IMR-90 (cell line): ENCODE measurements around the gene THOP1. TPM values are rescaled to one million over a fixed set of nuclear protein-coding genes. Genes with fewer than 3 reads are reported as not detected.

Source experiments
- ATAC-seq: fragments of 200-7000 bp; cut with Tn5 transposase; 2 replicates; pipeline ENCODE4 v1.9.1; 2020; ENCODE audit warnings: low read depth, mild to moderate bottlenecking, moderate library complexity
- BruUV-seq: library from RNA; stranded (reverse); fragments of 400-500 nt; replicated peaks from 2 replicates; lab custom pipeline; 2021; lab: Mats Ljungman, UMichigan
- CTCF ChIA-PET: fragments of 300-600 bp; formaldehyde crosslinking; extraction: SDS; loops from one replicate; lab custom pipeline; 2021; ENCODE audit warnings: antibody characterized with exemption; lab: Yijun Ruan, JAX
- POLR2A ChIA-PET: fragments of 300-600 bp; sonication (Branson Sonifier 250); formaldehyde crosslinking; loops from one replicate; lab custom pipeline; 2022; ENCODE audit warnings: antibody characterized with exemption; ENCODE audit not compliant: unreplicated experiment; lab: Charles Lee
- DNase-seq: peaks from one replicate; pipeline ENCODE4 v3.0.0; 2013
- H2AFZ ChIP-seq: replicated peaks from 2 replicates; pipeline ENCODE3; 2013; ENCODE audit warnings: low read length, mild to moderate bottlenecking; ENCODE audit not compliant: poor library complexity
- H2AK5ac ChIP-seq: 2 replicates; pipeline ENCODE4 v1.6.1; 2013; ENCODE audit warnings: low read depth, low read length, inconsistent platforms
- H2AK9ac ChIP-seq: replicated peaks from 2 replicates; pipeline ENCODE3; 2013; ENCODE audit warnings: mild to moderate bottlenecking, low read depth, low read length, moderate library complexity; ENCODE audit not compliant: poor library complexity
- H2BK120ac ChIP-seq: 2 replicates; pipeline ENCODE4 v1.6.1; 2013; ENCODE audit warnings: low read depth, low read length, inconsistent platforms
- H2BK15ac ChIP-seq: 3 replicates; pipeline ENCODE4 v1.6.1; 2013; ENCODE audit warnings: low read depth, low read length, inconsistent platforms
- H2BK20ac ChIP-seq: 2 replicates; pipeline ENCODE4 v1.6.1; 2013; ENCODE audit warnings: low read depth, mild to moderate bottlenecking, inconsistent platforms, low read length, moderate library complexity
- H2BK5ac ChIP-seq: 2 replicates; pipeline ENCODE4 v1.6.1; 2013; ENCODE audit warnings: mild to moderate bottlenecking, low read depth, low read length, inconsistent platforms; ENCODE audit not compliant: poor library complexity, severe bottlenecking
- H3K14ac ChIP-seq: replicated peaks from 2 replicates; pipeline ENCODE4 v1.6.1; 2013; ENCODE audit warnings: low read depth, low read length, inconsistent platforms
- H3K18ac ChIP-seq: 2 replicates; pipeline ENCODE4 v1.6.1; 2013; ENCODE audit warnings: low read depth, low read length, control low read depth
- H3K23ac ChIP-seq: 2 replicates; pipeline ENCODE4 v1.6.1; 2013; ENCODE audit warnings: low read depth, low read length, inconsistent platforms
- H3K27ac ChIP-seq: 2 replicates; pipeline ENCODE4 v1.5.1; 2013; ENCODE audit warnings: mild to moderate bottlenecking, control low read depth, low read length; ENCODE audit not compliant: insufficient read depth
- H3K27me3 ChIP-seq: 2 replicates; pipeline ENCODE4 v1.6.1; 2013; ENCODE audit warnings: low read length; ENCODE audit not compliant: control insufficient read depth, insufficient read depth
- H3K36me3 ChIP-seq: 2 replicates; pipeline ENCODE4 v1.6.1; 2013; ENCODE audit warnings: low read length, mixed read lengths; ENCODE audit not compliant: control insufficient read depth, insufficient read depth
- H3K4ac ChIP-seq: 2 replicates; pipeline ENCODE4 v1.6.1; 2013; ENCODE audit warnings: low read depth, low read length, inconsistent platforms
- H3K4me1 ChIP-seq: 2 replicates; pipeline ENCODE4 v1.6.1; 2013; ENCODE audit warnings: low read length, mixed read lengths; ENCODE audit not compliant: control insufficient read depth, insufficient read depth
- H3K4me2 ChIP-seq: 2 replicates; pipeline ENCODE4 v1.6.1; 2013; ENCODE audit warnings: low read depth, mild to moderate bottlenecking, control low read depth, low read length, moderate library complexity
- H3K4me3 ChIP-seq: 2 replicates; pipeline ENCODE4 v1.5.1; 2013; ENCODE audit warnings: low read depth, mild to moderate bottlenecking, control low read depth, low read length, moderate library complexity; ENCODE audit not compliant: insufficient read depth
- H3K56ac ChIP-seq: 2 replicates; pipeline ENCODE4 v1.6.1; 2013; ENCODE audit warnings: low read length, inconsistent platforms; ENCODE audit not compliant: insufficient read depth; ENCODE audit errors: extremely low read depth
- H3K79me1 ChIP-seq, 2 experiments: 2 replicates each; pipeline ENCODE4 v1.6.1; 2013; ENCODE audit warnings: low read length in 2 of 2, inconsistent platforms in 1 of 2, low read depth in 1 of 2
- H3K9ac ChIP-seq: 2 replicates; pipeline ENCODE4 v1.6.1; 2013; ENCODE audit warnings: low read depth, low read length, control low read depth
- H3K9me1 ChIP-seq: 2 replicates; pipeline ENCODE4 v1.6.1; 2013; ENCODE audit warnings: low read length, inconsistent platforms; ENCODE audit not compliant: insufficient read depth
- H3K9me3 ChIP-seq: 2 replicates; pipeline ENCODE4 v1.6.1; 2013; ENCODE audit warnings: low read length; ENCODE audit not compliant: control insufficient read depth, insufficient read depth
- H4K20me1 ChIP-seq: 2 replicates; pipeline ENCODE4 v1.6.1; 2013; ENCODE audit warnings: low read length, inconsistent platforms; ENCODE audit not compliant: insufficient read depth
- H4K5ac ChIP-seq: 2 replicates; pipeline ENCODE4 v1.6.1; 2013; ENCODE audit warnings: mild to moderate bottlenecking, low read depth, low read length, control low read depth
- H4K8ac ChIP-seq, 2 experiments: 2 replicates each; pipeline ENCODE4 v1.6.1; 2013; ENCODE audit warnings: low read depth in 2 of 2, low read length in 2 of 2, control low read depth in 1 of 2, inconsistent platforms in 1 of 2
- H4K91ac ChIP-seq: 2 replicates; pipeline ENCODE4 v1.6.1; 2013; ENCODE audit warnings: low read depth, low read length, inconsistent platforms; ENCODE audit not compliant: insufficient read depth
- BHLHE40 ChIP-seq: fragments of 150-350 bp; IDR thresholded peaks from 2 replicates; pipeline ENCODE4 v1.6.1; 2016; ENCODE audit warnings: mild to moderate bottlenecking, low read depth, low read length
- CEBPB ChIP-seq: IDR thresholded peaks from 2 replicates; pipeline ENCODE4 v1.6.1; 2012; ENCODE audit warnings: low read depth, low read length, improper control_type of control experiment
- FOS ChIP-seq: fragments of 150-350 bp; IDR thresholded peaks from 2 replicates; pipeline ENCODE4 v1.6.1; 2016; ENCODE audit warnings: low read depth, low read length
- MAFK ChIP-seq: IDR thresholded peaks from 2 replicates; pipeline ENCODE4 v1.6.1; 2012; ENCODE audit warnings: low read depth, low read length, improper control_type of control experiment
- MAZ ChIP-seq: IDR thresholded peaks from 2 replicates; pipeline ENCODE4 v1.6.1; 2012; ENCODE audit warnings: low read depth, mild to moderate bottlenecking, low read length, improper control_type of control experiment, moderate library complexity, borderline replicate concordance
- MXI1 ChIP-seq: IDR thresholded peaks from 2 replicates; pipeline ENCODE4 v1.6.1; 2012; ENCODE audit warnings: low read depth, mild to moderate bottlenecking, low read length, moderate library complexity, borderline replicate concordance
- NFE2L2 ChIP-seq: fragments of 150-350 bp; IDR thresholded peaks from 2 replicates; pipeline ENCODE4 v1.6.1; 2016; ENCODE audit warnings: low read depth, mild to moderate bottlenecking, low read length
- POLR2A ChIP-seq: IDR thresholded peaks from 2 replicates; pipeline ENCODE4 v1.6.1; 2012; ENCODE audit warnings: mild to moderate bottlenecking, low read depth, low read length
- RAD21 ChIP-seq: IDR thresholded peaks from 2 replicates; pipeline ENCODE4 v1.6.1; 2012; ENCODE audit warnings: low read length, improper control_type of control experiment
- RCOR1 ChIP-seq: IDR thresholded peaks from 2 replicates; pipeline ENCODE4 v1.6.1; 2012; ENCODE audit warnings: mild to moderate bottlenecking, low read length, improper control_type of control experiment; ENCODE audit not compliant: insufficient replicate concordance
- RFX5 ChIP-seq: IDR thresholded peaks from 2 replicates; pipeline ENCODE4 v1.8.0; 2012; ENCODE audit warnings: low read depth, mild to moderate bottlenecking, low read length, moderate library complexity
- SMC3 ChIP-seq: fragments of 150-350 bp; IDR thresholded peaks from 2 replicates; pipeline ENCODE4 v1.6.1; 2016; ENCODE audit warnings: low read depth, mild to moderate bottlenecking, antibody characterized with exemption, low read length, moderate library complexity
- WGBS, 2 experiments: methylation state at CpG; one replicate each; pipeline versions ENCODE4 v1.1.5 to v1.1.7; 2013; ENCODE audit warnings: missing lambda C conversion rate in 2 of 2; ENCODE audit not compliant: insufficient read length in 1 of 2; ENCODE audit errors: extremely low coverage in 2 of 2; 5-methylcytosine and 5-hydroxymethylcytosine counted together
- dilution Hi-C: fragments of 300-500 bp; cut with HindIII; formaldehyde crosslinking; loops from one replicate; pipeline ENCODE4 v1.14.3; 2018; ENCODE audit warnings: low sequenced_read_pairs; ENCODE audit not compliant: unreplicated experiment
- in situ Hi-C: fragments of 300-500 bp; cut with MboI; formaldehyde crosslinking; loops from 3 replicates; pipeline ENCODE4 v1.14.3; 2019; ENCODE audit warnings: low sequenced_read_pairs, inconsistent platforms, mixed read lengths
- intact Hi-C: fragments of 100-400 bp; cut with micrococcal nuclease; formaldehyde crosslinking; loops from 2 replicates; pipeline ENCODE4 v1.10.0; 2022
- polyA plus RNA-seq, 3 experiments: library from polyadenylated mRNA; depleted of rRNA; stranded (reverse); fragments of >200 nt; gene quantifications; 2 replicates each; pipeline ENCODE4 v1.2.3, GENCODE V29; 2012; ENCODE audit warnings: low replicate concordance in 1 of 3
- total RNA-seq: library from RNA; depleted of rRNA; stranded (reverse); fragments of >200 nt; gene quantifications from 2 replicates; pipeline ENCODE4 v1.2.3, GENCODE V29; 2012
- TF ChIP-seq, protein P1 (sequence below): conservative IDR thresholded peaks from 2 replicates; pipeline ENCODE4 v1.5.1; 2012; ENCODE audit warnings: mild to moderate bottlenecking, low read depth, low read length, improper control_type of control experiment
- TF ChIP-seq, protein P2 (sequence below): fragments of 150-350 bp; IDR thresholded peaks from 2 replicates; pipeline ENCODE4 v1.6.1; 2016; ENCODE audit warnings: low read depth, mild to moderate bottlenecking, low read length, moderate library complexity, borderline replicate concordance

The THOP1 gene
- total and polyA plus RNA-seq, 2 of the 4 experiments (the other 2 are of a cell fraction) = 57.5 to 91.9 TPM

- in situ Hi-C loops = no loop called here
- dilution Hi-C loops = no loop called here
- Histone ChIP-seq H4K91ac (no peak overlapping the region), H2AK9ac (no peak overlapping the region), H4K5ac (no peak overlapping the region), H3K27ac (no peak overlapping the region), H2BK15ac (no peak overlapping the region), H2AK5ac (no peak overlapping the region), H3K79me1 (peaks cover 3% of the 10 kb centered on the region in 2 experiments; a peak in 1 of 4 replicates), H4K8ac (no peak overlapping the region), H2BK5ac (no peak overlapping the region), H3K4me1 (no peaks in the 10 kb centered on the region), H3K9me1 (no peaks in the 10 kb centered on the region), H3K27me3 (no peaks in the 10 kb centered on the region), H3K9me3 (peaks cover 86% of the 10 kb centered on the region), H4K20me1 (no peaks in the 10 kb centered on the region), H2AFZ (no peak overlapping the region), H3K4ac (no peak overlapping the region), H2BK20ac (no peak overlapping the region), H2BK120ac (no peak overlapping the region), H3K23ac (no peak overlapping the region), H3K9ac (no peak overlapping the region), H3K4me3 (no peak overlapping the region), H3K14ac (no peak overlapping the region), H3K56ac (no peak overlapping the region), H3K18ac (no peak overlapping the region), H3K4me2 (no peak overlapping the region), H3K36me3 (peaks cover 26% of the 10 kb centered on the region)
- WGBS, 2 experiments = no CpG with 5 or more reads among the region's 5 CpGs
- ATAC-seq = no peak
- no peak for TF ChIP-seq SMC3
- TF ChIP-seq CEBPB = no peak
- no peak for TF ChIP-seq MAFK
- TF ChIP-seq MAZ = no peak
- TF ChIP-seq RFX5 = no peak
- TF ChIP-seq RAD21 = no peak
- no peak for TF ChIP-seq BHLHE40
- no peak for TF ChIP-seq FOS
- TF ChIP-seq, protein P1, sequence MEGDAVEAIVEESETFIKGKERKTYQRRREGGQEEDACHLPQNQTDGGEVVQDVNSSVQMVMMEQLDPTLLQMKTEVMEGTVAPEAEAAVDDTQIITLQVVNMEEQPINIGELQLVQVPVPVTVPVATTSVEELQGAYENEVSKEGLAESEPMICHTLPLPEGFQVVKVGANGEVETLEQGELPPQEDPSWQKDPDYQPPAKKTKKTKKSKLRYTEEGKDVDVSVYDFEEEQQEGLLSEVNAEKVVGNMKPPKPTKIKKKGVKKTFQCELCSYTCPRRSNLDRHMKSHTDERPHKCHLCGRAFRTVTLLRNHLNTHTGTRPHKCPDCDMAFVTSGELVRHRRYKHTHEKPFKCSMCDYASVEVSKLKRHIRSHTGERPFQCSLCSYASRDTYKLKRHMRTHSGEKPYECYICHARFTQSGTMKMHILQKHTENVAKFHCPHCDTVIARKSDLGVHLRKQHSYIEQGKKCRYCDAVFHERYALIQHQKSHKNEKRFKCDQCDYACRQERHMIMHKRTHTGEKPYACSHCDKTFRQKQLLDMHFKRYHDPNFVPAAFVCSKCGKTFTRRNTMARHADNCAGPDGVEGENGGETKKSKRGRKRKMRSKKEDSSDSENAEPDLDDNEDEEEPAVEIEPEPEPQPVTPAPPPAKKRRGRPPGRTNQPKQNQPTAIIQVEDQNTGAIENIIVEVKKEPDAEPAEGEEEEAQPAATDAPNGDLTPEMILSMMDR = no peak
- no peak for TF ChIP-seq RCOR1
- TF ChIP-seq, protein P2, sequence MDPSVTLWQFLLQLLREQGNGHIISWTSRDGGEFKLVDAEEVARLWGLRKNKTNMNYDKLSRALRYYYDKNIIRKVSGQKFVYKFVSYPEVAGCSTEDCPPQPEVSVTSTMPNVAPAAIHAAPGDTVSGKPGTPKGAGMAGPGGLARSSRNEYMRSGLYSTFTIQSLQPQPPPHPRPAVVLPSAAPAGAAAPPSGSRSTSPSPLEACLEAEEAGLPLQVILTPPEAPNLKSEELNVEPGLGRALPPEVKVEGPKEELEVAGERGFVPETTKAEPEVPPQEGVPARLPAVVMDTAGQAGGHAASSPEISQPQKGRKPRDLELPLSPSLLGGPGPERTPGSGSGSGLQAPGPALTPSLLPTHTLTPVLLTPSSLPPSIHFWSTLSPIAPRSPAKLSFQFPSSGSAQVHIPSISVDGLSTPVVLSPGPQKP = no peak
- TF ChIP-seq MXI1 = no peak
- TF ChIP-seq POLR2A = no peak
- TF ChIP-seq NFE2L2 = no peak
- no peak for DNase-seq
- POLR2A ChIA-PET = no interaction called here
- CTCF ChIA-PET = no interaction called here
- intact Hi-C loops = no loop called here
- BruUV-seq = no TSS peak
These were observed 71.3 kb downstream of the THOP1 start for GRCh38 chr19:2856457-2857050.
